Right lobe of liver (tissue), 4 donors: ENCODE results near the gene ACKR1.
A peak's percentile ranks its signal among the peaks of the same experiment; 100 is the strongest.

Source experiments
- CTCF ChIP-seq, 4 donors: fragments of 200-600 bp in 3 of 4; fragments of 450-650 bp in 1 of 4; IDR thresholded peaks; one replicate each; pipeline versions ENCODE4 v1.5.1 to v1.8.0; 2016 to 2022; ENCODE audit warnings: antibody characterized with exemption in 4 of 4, mild to moderate bottlenecking in 2 of 4
- POLR2A ChIP-seq: fragments of 450-650 bp; IDR thresholded peaks from one replicate; pipeline ENCODE4 v1.6.1; 2017; ENCODE audit warnings: antibody characterized with exemption, mild to moderate bottlenecking
- donor health status: DM: no; HTN: no; CAD: no.
- donor health status: DM: no; HTN: no; CAD: no.
- donor health status: DM: no; HTN: yes; CAD: no.

GRCh38 chr1:159161001-159161718 is 43.5 kb upstream of the ACKR1 start:
- TF ChIP-seq CTCF (IDR thresholded peaks at IDR 0.05): peak; percentile 88 to 97 (median 96)
- no peak for TF ChIP-seq POLR2A
